Suprapubic skin (tissue), 4 donors: ENCODE data around the gene GRB10. TPM values are rescaled to one million over a fixed set of nuclear protein-coding genes. Genes with fewer than 3 reads are reported as not detected.

Experiments
- DNase-seq, 2 donors: peaks; one replicate each; pipeline ENCODE4 v3.0.0-alpha.2; 2019; ENCODE audit warnings: low spot score in 2 of 2
- H3K27ac ChIP-seq: fragments of 200-600 bp; sonication (generic); one replicate; pipeline ENCODE4 v1.5.1; 2019
- H3K27me3 ChIP-seq: fragments of 200-600 bp; sonication (generic); one replicate; pipeline ENCODE4 v1.5.1; 2019
- H3K36me3 ChIP-seq: fragments of 200-600 bp; sonication (generic); one replicate; pipeline ENCODE4 v1.5.1; 2019
- H3K4me1 ChIP-seq: fragments of 200-600 bp; sonication (generic); one replicate; pipeline ENCODE4 v1.5.1; 2019
- H3K4me3 ChIP-seq: fragments of 200-600 bp; sonication (generic); one replicate; pipeline ENCODE4 v1.5.1; 2019; ENCODE audit warnings: mild to moderate bottlenecking
- H3K9me3 ChIP-seq: fragments of 200-600 bp; sonication (generic); one replicate; pipeline ENCODE4 v1.5.1; 2019
- EP300 ChIP-seq: sonication (generic); formaldehyde crosslinking; IDR thresholded peaks from one replicate; pipeline ENCODE4 v1.6.1; 2017; ENCODE audit warnings: antibody characterized with exemption
- POLR2A ChIP-seq, 2 donors: fragments of 450-650 bp; IDR thresholded peaks; one replicate each; pipeline ENCODE4 v1.6.1; 2017; ENCODE audit warnings: antibody characterized with exemption in 2 of 2, mild to moderate bottlenecking in 2 of 2, moderate library complexity in 2 of 2
- POLR2AphosphoS5 ChIP-seq, 3 donors: sonication (generic); formaldehyde crosslinking; IDR thresholded peaks; one replicate each; pipeline ENCODE4 v1.6.1; 2017; ENCODE audit warnings: antibody characterized with exemption in 3 of 3
- WGBS: methylation state at CpG from one replicate; pipeline ENCODE4 v1.1.5; 2018; 5-methylcytosine and 5-hydroxymethylcytosine counted together
- total RNA-seq, 4 donors: library from RNA; depleted of rRNA; stranded (reverse); fragments of >200 nt; gene quantifications; one replicate each; pipeline ENCODE4 v1.1.0, GENCODE V29; 2016
- TF ChIP-seq, protein P1 (sequence below), 2 donors: fragments of 200-600 bp in 1 of 2; fragments of 450-650 bp in 1 of 2; sonication (generic) in 1 of 2; IDR thresholded peaks; one replicate each; pipeline ENCODE4 v1.5.1; 2016 to 2019; ENCODE audit warnings: antibody characterized with exemption in 2 of 2, mild to moderate bottlenecking in 1 of 2, moderate library complexity in 1 of 2

GRB10 gene
- total RNA-seq, 4 donors from 2014 or later: 7.8 to 56.2 (median 11.5) TPM

DNA sequence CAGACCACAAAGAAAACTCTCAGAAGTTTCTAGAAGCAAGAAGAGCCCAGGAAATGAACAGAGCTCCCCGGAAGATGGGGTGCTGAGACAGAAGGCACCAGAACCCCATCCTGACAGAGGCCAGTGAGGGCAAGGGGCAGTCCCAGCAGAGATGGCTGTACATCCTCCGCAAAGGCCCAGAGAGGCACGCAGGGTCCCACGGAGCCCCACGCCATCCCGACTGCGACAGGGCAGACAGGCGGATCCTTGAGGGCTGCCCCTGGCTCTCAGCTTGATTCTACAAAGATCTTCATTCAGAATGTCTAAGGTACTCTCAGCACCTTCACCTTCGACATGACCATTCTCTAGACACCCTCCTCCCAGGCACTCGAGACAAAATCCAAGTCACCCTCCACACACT lies 109.6 kb downstream of the GRB10 start:
- no peak overlapping the region for H3K4me3 ChIP-seq
- H3K9me3 ChIP-seq: no peaks in the 10 kb centered on the region
- DNase-seq: no peak
- H3K36me3 ChIP-seq: peaks cover 16% of the 10 kb centered on the region
- H3K27me3 ChIP-seq: no peaks in the 10 kb centered on the region
- 96% methylated on average over 9 of the region's 10 CpGs for WGBS
- peaks cover 23% of the 10 kb centered on the region for H3K4me1 ChIP-seq
- H3K27ac ChIP-seq: no peak overlapping the region
- TF ChIP-seq, protein P1, sequence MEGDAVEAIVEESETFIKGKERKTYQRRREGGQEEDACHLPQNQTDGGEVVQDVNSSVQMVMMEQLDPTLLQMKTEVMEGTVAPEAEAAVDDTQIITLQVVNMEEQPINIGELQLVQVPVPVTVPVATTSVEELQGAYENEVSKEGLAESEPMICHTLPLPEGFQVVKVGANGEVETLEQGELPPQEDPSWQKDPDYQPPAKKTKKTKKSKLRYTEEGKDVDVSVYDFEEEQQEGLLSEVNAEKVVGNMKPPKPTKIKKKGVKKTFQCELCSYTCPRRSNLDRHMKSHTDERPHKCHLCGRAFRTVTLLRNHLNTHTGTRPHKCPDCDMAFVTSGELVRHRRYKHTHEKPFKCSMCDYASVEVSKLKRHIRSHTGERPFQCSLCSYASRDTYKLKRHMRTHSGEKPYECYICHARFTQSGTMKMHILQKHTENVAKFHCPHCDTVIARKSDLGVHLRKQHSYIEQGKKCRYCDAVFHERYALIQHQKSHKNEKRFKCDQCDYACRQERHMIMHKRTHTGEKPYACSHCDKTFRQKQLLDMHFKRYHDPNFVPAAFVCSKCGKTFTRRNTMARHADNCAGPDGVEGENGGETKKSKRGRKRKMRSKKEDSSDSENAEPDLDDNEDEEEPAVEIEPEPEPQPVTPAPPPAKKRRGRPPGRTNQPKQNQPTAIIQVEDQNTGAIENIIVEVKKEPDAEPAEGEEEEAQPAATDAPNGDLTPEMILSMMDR (IDR thresholded peaks at IDR 0.05): no peak
- no peak for TF ChIP-seq POLR2A (IDR thresholded peaks at IDR 0.05)
- TF ChIP-seq EP300: no peak
- TF ChIP-seq POLR2AphosphoS5 (IDR thresholded peaks at IDR 0.05): no peak

DNA sequence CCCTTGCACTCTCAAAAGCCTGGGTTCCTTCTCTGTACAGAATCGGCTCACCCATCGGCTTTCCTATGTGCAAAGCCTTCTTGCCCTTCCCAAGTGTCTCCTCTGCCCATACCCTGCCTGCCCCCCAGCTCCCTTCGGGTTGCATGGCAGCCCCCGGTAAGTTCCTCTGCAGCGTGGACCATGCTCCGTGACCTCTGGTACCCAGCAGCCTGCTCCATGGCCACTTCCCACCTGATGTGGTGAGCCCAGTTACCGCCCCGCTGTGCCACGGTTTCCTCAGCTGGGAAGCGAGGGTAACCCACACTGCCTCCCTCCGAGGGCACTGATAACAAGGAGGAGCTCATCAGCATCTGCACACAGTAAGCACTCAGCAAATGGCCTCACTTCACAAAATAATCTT lies 110.7 kb downstream of the GRB10 start:
- H3K27ac ChIP-seq: no peak overlapping the region
- DNase-seq: no peak
- H3K4me3 ChIP-seq: no peak overlapping the region
- peaks cover 16% of the 10 kb centered on the region for H3K36me3 ChIP-seq
- TF ChIP-seq, protein P1 (IDR thresholded peaks at IDR 0.05): no peak
- TF ChIP-seq POLR2AphosphoS5 (IDR thresholded peaks at IDR 0.05) (no peak), POLR2A (IDR thresholded peaks at IDR 0.05) (no peak)
- 94% methylated on average over 11 of the region's 11 CpGs for WGBS
- no peaks in the 10 kb centered on the region for H3K9me3 ChIP-seq
- H3K4me1 ChIP-seq: peaks cover 26% of the 10 kb centered on the region
- no peaks in the 10 kb centered on the region for H3K27me3 ChIP-seq

DNA sequence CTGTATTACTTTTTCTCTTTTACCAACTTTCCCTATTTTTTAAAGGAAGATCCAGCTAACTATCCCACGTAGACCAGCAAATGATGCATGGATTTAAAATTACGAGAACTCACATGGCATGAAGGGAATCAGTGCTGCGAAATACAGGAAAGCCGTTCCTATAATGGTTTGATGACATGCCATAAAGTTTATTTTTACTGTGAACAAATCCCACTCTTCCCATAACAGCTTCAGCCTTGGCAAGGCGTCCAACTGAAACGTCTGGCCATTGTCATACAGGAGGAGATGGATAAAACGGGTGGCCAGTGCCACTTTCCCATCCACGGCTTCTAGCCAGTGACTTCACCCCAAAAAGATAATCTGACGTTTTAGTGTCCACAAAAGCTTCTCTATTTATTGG lies 111.3 kb downstream of the GRB10 start:
- TF ChIP-seq POLR2AphosphoS5 (IDR thresholded peaks at IDR 0.05) (no peak), EP300 (no peak), POLR2A (IDR thresholded peaks at IDR 0.05) (no peak)
- TF ChIP-seq, protein P1 (IDR thresholded peaks at IDR 0.05): no peak
- H3K27me3 ChIP-seq: no peaks in the 10 kb centered on the region
- H3K4me3 ChIP-seq: no peak overlapping the region
- H3K9me3 ChIP-seq: no peaks in the 10 kb centered on the region
- peaks cover 21% of the 10 kb centered on the region for H3K4me1 ChIP-seq
- DNase-seq: no peak
- peaks cover 16% of the 10 kb centered on the region for H3K36me3 ChIP-seq
- WGBS: 75% methylated on average over 9 of the region's 9 CpGs
- H3K27ac ChIP-seq: no peak overlapping the region

- WGBS: 33% methylated on average over 3 of the region's 3 CpGs
- no peak overlapping the region for H3K27ac ChIP-seq
These were observed 112.8 kb downstream of the GRB10 start for GRCh38 chr7:50669890-50670289.

DNA sequence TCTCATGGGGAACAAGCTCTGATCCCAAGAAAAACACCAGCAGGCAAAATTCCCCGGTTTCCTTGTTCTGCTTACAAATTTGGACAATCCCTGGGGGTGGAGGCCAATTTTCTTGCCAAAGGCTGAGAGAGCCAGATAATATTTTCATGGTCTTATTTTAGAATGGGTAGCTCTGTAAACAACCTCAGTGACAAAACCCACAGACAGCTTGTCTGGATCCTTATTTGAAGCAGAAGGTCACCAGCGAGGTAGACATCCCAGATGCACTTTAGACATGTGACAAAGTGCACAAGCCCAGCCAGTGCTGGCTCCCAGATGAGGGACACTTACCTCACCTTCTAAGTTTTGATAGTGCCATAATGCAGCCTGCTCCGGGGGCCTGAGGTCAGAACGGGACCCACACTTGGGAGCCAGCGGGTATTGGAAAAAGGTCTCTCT lies 114.9 kb downstream of the GRB10 start:
- no peaks in the 10 kb centered on the region for H3K27me3 ChIP-seq
- DNase-seq: no peak
- H3K27ac ChIP-seq: peak overlapping the region; percentile 54
- H3K36me3 ChIP-seq: peaks cover 5% of the 10 kb centered on the region
- no peaks in the 10 kb centered on the region for H3K9me3 ChIP-seq
- H3K4me1 ChIP-seq: peaks cover 22% of the 10 kb centered on the region
- H3K4me3 ChIP-seq: no peak overlapping the region
- 62% methylated on average over 5 of the region's 5 CpGs for WGBS
- TF ChIP-seq, protein P1 (IDR thresholded peaks at IDR 0.05): no peak
- no peak for TF ChIP-seq POLR2AphosphoS5 (IDR thresholded peaks at IDR 0.05)
- TF ChIP-seq POLR2A (IDR thresholded peaks at IDR 0.05): no peak
- TF ChIP-seq EP300: no peak

More at GRCh38 chr7:50669890-50670289, 112.8 kb downstream of the GRB10 start:
- Histone ChIP-seq H3K27me3 (no peaks in the 10 kb centered on the region), H3K36me3 (peaks cover 16% of the 10 kb centered on the region), H3K9me3 (no peaks in the 10 kb centered on the region), H3K4me1 (peaks cover 22% of the 10 kb centered on the region), H3K4me3 (no peak overlapping the region)
- TF ChIP-seq POLR2AphosphoS5 (IDR thresholded peaks at IDR 0.05): no peak
- no peak for TF ChIP-seq EP300
- DNase-seq: no peak

DNA sequence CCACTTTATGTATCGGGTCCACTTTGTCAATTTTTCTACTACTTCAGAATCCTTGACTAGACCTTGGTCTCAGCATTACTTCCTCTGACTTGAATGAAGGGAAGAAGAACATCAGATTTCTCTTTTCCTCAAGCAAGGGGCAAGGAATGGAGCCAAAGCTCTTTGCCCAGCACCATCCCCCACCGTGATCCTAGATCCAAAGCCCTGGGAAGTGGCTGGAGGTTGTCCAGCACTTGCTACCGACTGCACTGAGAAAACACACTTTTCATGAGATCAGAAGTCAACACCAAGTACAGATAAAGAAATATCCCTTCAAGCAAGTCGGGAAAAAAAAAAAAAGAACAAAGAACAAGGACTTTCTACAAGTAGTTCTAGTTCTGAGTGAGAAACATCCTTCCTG lies 115.4 kb downstream of the GRB10 start:
- Histone ChIP-seq H3K27me3 (no peaks in the 10 kb centered on the region), H3K4me1 (peaks cover 23% of the 10 kb centered on the region), H3K9me3 (no peaks in the 10 kb centered on the region), H3K36me3 (peaks cover 5% of the 10 kb centered on the region), H3K4me3 (no peak overlapping the region), H3K27ac (peak overlapping the region; percentile 54)
- TF ChIP-seq POLR2A (IDR thresholded peaks at IDR 0.05): no peak
- no peak for TF ChIP-seq EP300
- TF ChIP-seq POLR2AphosphoS5 (IDR thresholded peaks at IDR 0.05): no peak
- TF ChIP-seq, protein P1 (IDR thresholded peaks at IDR 0.05): no peak
- DNase-seq: no peak
- WGBS: 51% methylated on average over 4 of the region's 4 CpGs
